Erythroblast (primary cell): ENCODE measurements around the gene CCER1.
"Not testable (repeated sequence)": the region's sequence is repeated elsewhere in the genome, so short reads cannot be mapped to it uniquely, and the experiment has no call there.

Source experiments
- DNase-seq, 2 experiments: peaks; one replicate each; lab custom pipeline; 2025; lab: John Stamatoyannopoulos, UW
- GATA1 ChIP-seq: IDR thresholded peaks from 2 replicates; pipeline ENCODE4 v1.6.1; 2011; ENCODE audit warnings: low read depth, mild to moderate bottlenecking, control low read depth, low read length, moderate library complexity
- POLR2A ChIP-seq: IDR thresholded peaks from 2 replicates; pipeline ENCODE4 v1.6.1; 2011; ENCODE audit warnings: mild to moderate bottlenecking, low read length

The CCER1 gene

GRCh38 chr12:90954921-90955320 is at the start of gene CCER1:
TSS of gene CCER1 (minus strand) at chr12:90955176. CDS start at chr12:90954742, 434 bp downstream.
- no peak for DNase-seq
- no peak for TF ChIP-seq GATA1
- TF ChIP-seq POLR2A, result no peak

- no peak for TF ChIP-seq GATA1
- TF ChIP-seq POLR2A, result no peak
- DNase-seq, result no peak
Observed at GRCh38 chr12:91003737-91004136, 48.8 kb upstream of the CCER1 start.

- no peak for DNase-seq
- TF ChIP-seq GATA1 (no peak), POLR2A (no peak)
Observed at GRCh38 chr12:91001306-91001705, 46.3 kb upstream of the CCER1 start.

GRCh38 chr12:90999966-91000365 is 45.0 kb upstream of the CCER1 start:
- DNase-seq, result no peak
- TF ChIP-seq GATA1 (no peak), POLR2A (no peak)

- TF ChIP-seq GATA1 (no peak), POLR2A (no peak)
- DNase-seq, result no peak
Observed at GRCh38 chr12:90999527-90999926, 44.6 kb upstream of the CCER1 start.

- no peak for DNase-seq
- TF ChIP-seq GATA1 (no peak), POLR2A (no peak)
Observed at GRCh38 chr12:90995010-90995409, 40.0 kb upstream of the CCER1 start.

GRCh38 chr12:90991952-90992465 is 37.0 kb upstream of the CCER1 start:
- no peak for DNase-seq
- no peak for TF ChIP-seq POLR2A
- TF ChIP-seq GATA1, result no peak

- no peak for TF ChIP-seq GATA1
- TF ChIP-seq POLR2A, result no peak
- no peak for DNase-seq
Observed at GRCh38 chr12:90990611-90991010, 35.6 kb upstream of the CCER1 start.

- no peak for DNase-seq
- no peak for TF ChIP-seq POLR2A
- no peak for TF ChIP-seq GATA1
Observed at GRCh38 chr12:90989686-90990111, 34.7 kb upstream of the CCER1 start.

- TF ChIP-seq POLR2A (no peak), GATA1 (no peak)
- no peak for DNase-seq
Observed at GRCh38 chr12:90987520-90987919, 32.5 kb upstream of the CCER1 start.

- no peak for DNase-seq
- no peak for TF ChIP-seq POLR2A
- no peak for TF ChIP-seq GATA1
Observed at GRCh38 chr12:90987101-90987500, 32.1 kb upstream of the CCER1 start.

GRCh38 chr12:90985331-90985730 is 30.4 kb upstream of the CCER1 start:
- not testable (repeated sequence) for DNase-seq

- no peak for DNase-seq
Observed at GRCh38 chr12:90984114-90984513, 29.1 kb upstream of the CCER1 start.

GRCh38 chr12:90982170-90982569 is 27.2 kb upstream of the CCER1 start:
- DNase-seq, result no peak
- TF ChIP-seq GATA1, result no peak
- TF ChIP-seq POLR2A, result no peak

More at GRCh38 chr12:90984114-90984513, 29.1 kb upstream of the CCER1 start:
- TF ChIP-seq GATA1 (no peak), POLR2A (no peak)

GRCh38 chr12:90979951-90980350 is 25.0 kb upstream of the CCER1 start:
- DNase-seq, result no peak
- TF ChIP-seq GATA1 (no peak), POLR2A (no peak)

- no peak for TF ChIP-seq POLR2A
- TF ChIP-seq GATA1, result no peak
- no peak for DNase-seq
Observed at GRCh38 chr12:90979019-90979418, 24.0 kb upstream of the CCER1 start.

GRCh38 chr12:90978117-90978770 is 23.3 kb upstream of the CCER1 start:
- DNase-seq, result peak; percentile 1 to 14
- TF ChIP-seq POLR2A (no peak), GATA1 (no peak)
